Measurements from ENCODE around the gene PRR16.

Gene PRR16

DNA sequence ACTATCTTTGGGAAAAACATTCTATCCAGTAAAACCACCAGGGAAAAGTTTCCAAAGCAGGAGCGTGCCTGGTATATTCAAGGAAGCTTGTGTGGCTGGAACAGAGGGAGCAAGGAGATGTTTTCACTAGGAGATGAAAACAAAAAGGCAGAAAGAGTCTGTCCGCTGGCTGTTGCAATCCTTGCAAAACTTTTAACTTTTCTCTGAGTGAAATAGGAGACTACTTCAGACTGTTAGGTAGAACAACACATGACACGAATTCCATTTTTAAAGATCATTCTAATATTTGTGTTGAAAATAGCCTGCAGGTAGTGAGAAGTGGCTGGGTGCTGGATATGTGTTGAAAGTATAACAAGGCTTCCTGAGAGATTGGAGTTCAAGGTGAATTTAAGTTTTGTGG lies 69.5 kb downstream of the PRR16 start:
- Mint-ChIP-seq H3K27me3 (no peaks in the 10 kb centered on the region), H3K36me3 (ENCODE audit: insufficient read depth) (no peaks in the 10 kb centered on the region), H3K4me3 (no peak overlapping the region), H3K4me1 (no peaks in the 10 kb centered on the region), H3K9me3 (no peaks in the 10 kb centered on the region), H3K27ac (ENCODE audit: low read depth) (no peak overlapping the region)
- ATAC-seq (replicated peaks; ENCODE audit: extremely low read depth, poor library complexity, severe bottlenecking), result no peak
- DNase-seq (ENCODE audit: low spot score in 2 of 2), result no peak

DNA sequence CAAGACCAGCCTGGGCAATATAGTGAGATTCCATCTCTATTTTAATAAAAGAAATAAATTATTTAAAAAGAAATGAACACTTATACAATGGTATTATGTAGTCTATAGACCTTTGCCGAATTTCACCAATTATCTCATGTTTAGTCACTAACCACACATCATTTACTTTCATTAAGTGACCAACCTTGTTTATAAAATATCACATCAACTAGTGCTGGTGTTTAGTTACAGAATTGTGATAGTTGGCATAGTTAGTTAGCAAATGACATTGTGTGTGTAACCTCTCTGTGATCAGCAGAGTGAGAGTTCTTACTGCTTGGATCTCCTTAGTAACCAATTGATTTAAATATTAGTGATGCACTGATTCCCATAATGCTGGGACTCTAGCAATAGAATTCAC lies 71.8 kb downstream of the PRR16 start:
- H3K27ac Mint-ChIP-seq (ENCODE audit: low read depth), result no peak overlapping the region
- no peak for ATAC-seq (replicated peaks; ENCODE audit: extremely low read depth, poor library complexity, severe bottlenecking)
- no peaks in the 10 kb centered on the region for H3K27me3 Mint-ChIP-seq
- no peaks in the 10 kb centered on the region for H3K4me1 Mint-ChIP-seq
- H3K9me3 Mint-ChIP-seq, result peaks cover 6% of the 10 kb centered on the region
- H3K4me3 Mint-ChIP-seq, result no peak overlapping the region
- H3K36me3 Mint-ChIP-seq (ENCODE audit: insufficient read depth), result no peaks in the 10 kb centered on the region
- no peak for DNase-seq (ENCODE audit: low spot score in 2 of 2)

DNA sequence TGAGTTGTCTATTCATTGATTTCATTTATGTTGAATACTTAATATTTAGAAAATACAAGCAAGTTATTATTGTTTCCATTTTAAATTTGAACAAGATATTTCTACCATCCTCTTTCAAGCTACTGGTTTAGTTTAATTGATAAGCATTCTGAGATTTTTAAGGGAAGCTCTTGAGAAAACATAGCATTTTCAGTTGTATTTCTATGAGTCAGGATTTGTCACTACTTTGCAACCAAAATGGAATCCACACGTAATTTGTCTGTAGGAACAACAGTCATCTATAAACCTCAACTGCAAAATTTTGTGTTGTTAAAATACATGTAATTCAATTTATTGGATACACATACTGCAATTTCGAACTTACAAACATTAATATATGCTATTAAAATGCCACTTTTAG lies 74.0 kb downstream of the PRR16 start:
- DNase-seq (ENCODE audit: low spot score in 2 of 2), result no peak
- Mint-ChIP-seq H3K36me3 (ENCODE audit: insufficient read depth) (no peaks in the 10 kb centered on the region), H3K4me1 (no peaks in the 10 kb centered on the region), H3K9me3 (peaks cover 6% of the 10 kb centered on the region), H3K4me3 (no peak overlapping the region), H3K27ac (ENCODE audit: low read depth) (no peak overlapping the region), H3K27me3 (no peaks in the 10 kb centered on the region)
- ATAC-seq (replicated peaks; ENCODE audit: extremely low read depth, poor library complexity, severe bottlenecking), result no peak

DNA sequence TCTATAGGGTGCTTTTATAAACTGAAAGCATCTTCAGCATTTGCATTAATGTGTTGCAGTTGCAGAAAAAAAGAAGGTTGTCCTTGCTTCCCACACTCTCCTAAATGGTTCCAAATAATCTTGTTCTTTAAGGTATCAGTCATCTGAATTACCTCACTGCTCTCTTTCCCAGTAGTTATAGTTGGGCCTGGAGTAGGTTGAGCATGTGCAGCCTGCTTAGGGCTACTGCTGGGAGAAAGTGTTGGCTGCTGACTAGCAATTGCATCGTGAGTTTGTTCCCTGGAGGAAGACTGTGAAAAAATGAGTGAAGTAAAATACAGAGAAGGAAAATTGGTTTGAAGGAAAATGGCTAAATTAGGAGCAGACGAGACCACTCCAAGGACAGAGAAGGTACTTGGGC lies 74.5 kb downstream of the PRR16 start:
- H3K4me3 Mint-ChIP-seq, result no peak overlapping the region
- DNase-seq (ENCODE audit: low spot score in 2 of 2), result no peak
- no peaks in the 10 kb centered on the region for H3K4me1 Mint-ChIP-seq
- no peak for ATAC-seq (replicated peaks; ENCODE audit: extremely low read depth, poor library complexity, severe bottlenecking)
- H3K27me3 Mint-ChIP-seq, result no peaks in the 10 kb centered on the region
- H3K9me3 Mint-ChIP-seq, result peaks cover 6% of the 10 kb centered on the region
- no peaks in the 10 kb centered on the region for H3K36me3 Mint-ChIP-seq (ENCODE audit: insufficient read depth)
- H3K27ac Mint-ChIP-seq (ENCODE audit: low read depth), result no peak overlapping the region

DNA sequence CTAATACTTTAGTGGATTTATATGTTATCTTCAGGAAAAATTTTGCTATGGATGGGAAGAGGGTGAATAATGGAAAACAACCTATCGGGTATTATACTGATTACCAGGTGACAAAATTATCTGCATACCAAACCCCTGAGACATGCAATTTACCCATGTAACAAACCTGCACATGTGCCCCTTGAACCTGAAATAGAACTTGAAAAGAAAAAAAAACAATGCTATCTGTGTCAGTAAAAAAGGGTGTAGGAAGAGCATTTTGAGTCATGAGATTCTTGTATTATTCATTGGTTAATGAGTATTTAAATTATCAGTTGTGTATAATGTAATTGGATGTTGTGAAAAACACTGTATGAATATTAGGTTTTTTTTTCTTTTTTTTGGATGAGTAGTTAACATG lies 75.4 kb downstream of the PRR16 start:
- no peaks in the 10 kb centered on the region for H3K36me3 Mint-ChIP-seq (ENCODE audit: insufficient read depth)
- peaks cover 6% of the 10 kb centered on the region for H3K9me3 Mint-ChIP-seq
- DNase-seq (ENCODE audit: low spot score in 2 of 2) (no peak), ATAC-seq (replicated peaks; ENCODE audit: extremely low read depth, poor library complexity, severe bottlenecking) (no peak)
- H3K4me1 Mint-ChIP-seq, result no peaks in the 10 kb centered on the region
- no peak overlapping the region for H3K4me3 Mint-ChIP-seq
- H3K27me3 Mint-ChIP-seq, result no peaks in the 10 kb centered on the region
- H3K27ac Mint-ChIP-seq (ENCODE audit: low read depth), result no peak overlapping the region

DNA sequence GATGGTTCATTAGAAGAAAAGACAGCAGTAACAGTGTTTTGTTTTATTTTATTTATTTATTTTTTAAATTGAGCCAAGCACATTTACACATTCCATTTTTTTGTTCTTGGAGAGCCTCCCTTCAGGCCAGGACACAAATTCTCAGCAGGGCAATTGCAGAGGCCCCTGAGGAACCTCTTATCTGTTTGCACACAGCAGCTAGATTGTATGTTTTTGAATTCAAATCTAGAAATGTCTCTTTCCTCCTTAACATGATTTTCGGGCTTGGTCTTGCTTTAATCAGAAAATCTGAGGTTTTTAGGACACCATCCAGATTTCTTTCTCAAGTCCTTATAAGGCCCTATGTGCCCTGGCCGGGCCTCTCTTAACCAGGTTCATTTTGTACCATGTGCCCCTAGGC lies 76.0 kb downstream of the PRR16 start:
- no peaks in the 10 kb centered on the region for H3K4me1 Mint-ChIP-seq
- peaks cover 6% of the 10 kb centered on the region for H3K9me3 Mint-ChIP-seq
- no peak overlapping the region for H3K4me3 Mint-ChIP-seq
- no peaks in the 10 kb centered on the region for H3K36me3 Mint-ChIP-seq (ENCODE audit: insufficient read depth)
- H3K27ac Mint-ChIP-seq (ENCODE audit: low read depth), result no peak overlapping the region
- ATAC-seq (replicated peaks; ENCODE audit: extremely low read depth, poor library complexity, severe bottlenecking), result no peak
- DNase-seq (ENCODE audit: low spot score in 2 of 2), result no peak
- H3K27me3 Mint-ChIP-seq, result no peaks in the 10 kb centered on the region

DNA sequence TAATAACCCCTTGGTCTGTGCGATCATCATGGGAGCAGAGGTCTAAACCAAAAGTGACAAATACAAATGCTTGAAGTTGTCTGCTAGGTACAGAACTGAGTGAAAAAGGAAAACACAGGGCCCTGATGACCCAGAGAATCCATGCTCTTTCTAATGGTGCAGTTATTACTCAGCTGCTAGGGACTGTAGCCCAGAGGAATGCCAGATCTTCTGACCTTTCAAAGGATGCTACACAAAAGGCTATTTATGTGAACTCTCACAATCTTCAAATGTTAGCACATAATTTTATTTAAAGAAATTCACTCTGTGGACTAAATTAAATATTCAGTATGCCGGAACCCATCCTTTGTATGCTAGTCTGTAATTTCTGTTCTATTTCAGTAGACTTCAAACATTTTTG lies 79.9 kb downstream of the PRR16 start:
- Mint-ChIP-seq H3K4me1 (no peaks in the 10 kb centered on the region), H3K27ac (ENCODE audit: low read depth) (no peak overlapping the region), H3K4me3 (no peak overlapping the region), H3K9me3 (peaks cover 6% of the 10 kb centered on the region), H3K27me3 (no peaks in the 10 kb centered on the region), H3K36me3 (ENCODE audit: insufficient read depth) (no peaks in the 10 kb centered on the region)
- DNase-seq (ENCODE audit: low spot score in 2 of 2) (no peak), ATAC-seq (replicated peaks; ENCODE audit: extremely low read depth, poor library complexity, severe bottlenecking) (no peak)

DNA sequence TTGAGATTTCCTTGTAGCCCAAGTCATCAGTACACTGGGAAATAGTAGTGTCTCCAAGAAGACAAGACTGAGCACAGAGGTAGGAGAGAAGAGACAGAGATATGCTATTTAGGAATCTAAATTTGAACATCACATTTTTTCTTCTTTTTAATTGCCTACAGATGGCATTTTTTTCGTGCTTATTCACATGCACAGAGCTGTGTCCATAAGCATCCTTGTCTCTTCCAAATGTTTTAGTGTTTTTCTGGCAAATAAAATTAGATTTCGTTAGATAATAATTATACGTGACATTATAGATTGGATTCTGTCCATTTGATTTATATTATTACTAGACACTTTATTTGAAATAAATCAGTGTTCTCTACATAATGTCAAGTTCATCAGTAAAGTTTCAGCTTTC lies 80.9 kb downstream of the PRR16 start:
- Mint-ChIP-seq H3K4me1 (no peaks in the 10 kb centered on the region), H3K27me3 (no peaks in the 10 kb centered on the region), H3K27ac (ENCODE audit: low read depth) (no peak overlapping the region), H3K9me3 (peaks cover 6% of the 10 kb centered on the region), H3K4me3 (no peak overlapping the region), H3K36me3 (ENCODE audit: insufficient read depth) (no peaks in the 10 kb centered on the region)
- DNase-seq (ENCODE audit: low spot score in 2 of 2) (no peak), ATAC-seq (replicated peaks; ENCODE audit: extremely low read depth, poor library complexity, severe bottlenecking) (no peak)

DNA sequence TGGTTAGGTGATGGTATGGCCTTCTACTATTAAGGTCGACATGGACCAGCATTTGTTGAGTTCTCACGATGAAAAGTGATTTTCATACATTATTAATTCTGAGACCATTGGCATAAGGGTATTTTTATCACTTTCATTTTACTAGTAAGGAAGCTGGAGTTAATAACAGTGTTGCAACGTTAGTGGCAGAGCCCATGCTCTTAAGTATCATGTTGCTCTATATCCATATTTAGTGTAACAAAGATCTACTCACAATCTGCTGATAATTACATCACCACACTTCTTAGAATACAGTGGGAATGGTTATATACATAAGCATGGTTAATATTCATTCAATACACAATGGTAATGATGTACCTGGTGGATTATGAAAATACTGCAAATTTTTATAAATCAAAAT lies 81.9 kb downstream of the PRR16 start:
- ATAC-seq (replicated peaks; ENCODE audit: extremely low read depth, poor library complexity, severe bottlenecking) (no peak), DNase-seq (ENCODE audit: low spot score in 2 of 2) (no peak)
- Mint-ChIP-seq H3K4me1 (no peaks in the 10 kb centered on the region), H3K27ac (ENCODE audit: low read depth) (no peak overlapping the region), H3K9me3 (no peaks in the 10 kb centered on the region), H3K36me3 (ENCODE audit: insufficient read depth) (no peaks in the 10 kb centered on the region), H3K4me3 (no peak overlapping the region), H3K27me3 (no peaks in the 10 kb centered on the region)

DNA sequence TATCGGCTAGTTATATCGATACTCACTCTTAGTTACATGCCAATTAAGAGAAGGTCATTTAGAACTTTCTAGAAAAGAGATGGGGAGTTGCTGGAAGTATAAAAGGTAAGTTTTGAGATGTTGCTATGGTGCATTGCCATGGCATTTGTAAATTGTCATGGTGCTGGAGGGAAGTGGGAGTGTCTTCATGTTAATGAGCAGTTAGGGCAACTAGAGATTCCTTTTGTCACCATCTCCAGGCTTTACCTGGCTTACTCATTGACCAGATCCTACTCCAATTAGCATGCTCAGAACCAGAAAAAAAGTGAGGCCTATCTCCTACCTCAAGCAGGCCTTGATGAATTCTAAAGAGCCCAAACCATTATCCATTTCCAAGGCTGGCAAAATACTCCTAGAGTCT lies 82.8 kb downstream of the PRR16 start:
- ATAC-seq (replicated peaks; ENCODE audit: extremely low read depth, poor library complexity, severe bottlenecking), result no peak

DNA sequence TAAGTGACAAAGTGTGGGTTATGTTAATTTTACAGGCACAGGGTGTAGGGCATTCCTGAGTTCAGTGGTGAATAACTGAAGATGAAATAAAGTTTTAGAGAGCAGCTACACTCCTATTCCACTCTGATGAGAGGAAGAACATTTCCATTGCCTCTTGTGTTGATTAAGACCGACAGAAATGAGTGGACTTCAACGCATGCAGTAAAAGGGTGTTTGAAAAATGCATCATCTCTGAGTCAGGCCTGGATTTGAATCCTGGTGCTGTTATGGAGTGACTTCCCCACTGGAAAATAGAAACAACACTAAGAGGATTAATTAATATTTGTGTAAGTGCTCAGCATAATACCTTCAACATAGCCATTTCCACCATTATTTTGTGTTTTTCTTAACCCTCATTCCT lies 86.3 kb downstream of the PRR16 start:
- H3K27ac Mint-ChIP-seq (ENCODE audit: low read depth), result no peak overlapping the region
- ATAC-seq (replicated peaks; ENCODE audit: extremely low read depth, poor library complexity, severe bottlenecking) (no peak), DNase-seq (ENCODE audit: low spot score in 2 of 2) (no peak)
- H3K4me3 Mint-ChIP-seq, result no peak overlapping the region
- no peaks in the 10 kb centered on the region for H3K36me3 Mint-ChIP-seq (ENCODE audit: insufficient read depth)
- no peaks in the 10 kb centered on the region for H3K4me1 Mint-ChIP-seq
- no peaks in the 10 kb centered on the region for H3K9me3 Mint-ChIP-seq
- no peaks in the 10 kb centered on the region for H3K27me3 Mint-ChIP-seq

More for the DNA sequence above, 82.8 kb downstream of the PRR16 start:
- no peak for DNase-seq (ENCODE audit: low spot score in 2 of 2)
- Mint-ChIP-seq H3K9me3 (no peaks in the 10 kb centered on the region), H3K27me3 (no peaks in the 10 kb centered on the region), H3K4me3 (no peak overlapping the region), H3K4me1 (no peaks in the 10 kb centered on the region), H3K27ac (ENCODE audit: low read depth) (no peak overlapping the region), H3K36me3 (ENCODE audit: insufficient read depth) (no peaks in the 10 kb centered on the region)

DNA sequence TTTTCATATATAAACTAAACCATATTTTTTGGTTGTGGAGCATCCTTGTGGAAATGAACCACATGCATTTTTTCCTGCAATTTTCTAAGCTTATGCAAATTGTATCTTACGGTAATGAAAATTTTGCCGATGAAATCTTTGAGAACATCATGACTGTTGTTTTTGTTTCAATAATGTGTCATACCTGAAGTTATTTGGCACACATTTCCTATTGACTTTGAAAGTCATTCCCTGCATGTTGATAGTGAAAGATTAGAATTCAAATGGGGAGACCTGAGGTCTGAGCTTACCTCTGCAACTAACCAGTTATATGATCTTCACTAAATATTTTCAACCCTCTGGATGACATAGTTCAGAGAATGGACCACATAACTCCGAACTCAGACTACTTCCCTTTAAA lies 88.5 kb downstream of the PRR16 start:
- H3K36me3 Mint-ChIP-seq (ENCODE audit: insufficient read depth), result no peaks in the 10 kb centered on the region
- no peak for DNase-seq (ENCODE audit: low spot score in 2 of 2)

DNA sequence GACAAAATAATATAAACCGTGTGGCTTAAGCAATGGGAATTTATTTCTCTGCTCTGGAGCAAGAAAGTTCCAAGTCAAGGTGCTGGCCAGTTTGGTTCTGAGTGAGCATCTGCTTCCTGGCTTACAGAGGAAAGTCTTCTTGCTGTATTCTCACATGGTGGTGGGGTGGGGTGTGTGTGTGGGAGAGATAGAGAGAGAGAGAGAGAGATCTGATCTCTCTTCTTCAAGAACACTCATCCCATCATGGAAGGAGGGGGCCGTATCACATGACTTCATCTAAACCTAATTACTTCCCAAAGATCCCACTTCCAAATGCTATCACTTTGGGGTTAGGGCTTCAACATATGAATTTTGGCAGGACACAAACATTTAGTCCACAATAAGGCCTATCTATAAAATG lies 91.2 kb downstream of the PRR16 start:
- Mint-ChIP-seq H3K27ac (ENCODE audit: low read depth) (no peak overlapping the region), H3K27me3 (no peaks in the 10 kb centered on the region), H3K36me3 (ENCODE audit: insufficient read depth) (no peaks in the 10 kb centered on the region), H3K4me3 (no peak overlapping the region), H3K9me3 (no peaks in the 10 kb centered on the region), H3K4me1 (no peaks in the 10 kb centered on the region)
- DNase-seq (ENCODE audit: low spot score in 2 of 2), result no peak
- ATAC-seq (replicated peaks; ENCODE audit: extremely low read depth, poor library complexity, severe bottlenecking), result no peak

More for the DNA sequence above, 88.5 kb downstream of the PRR16 start:
- Mint-ChIP-seq H3K27ac (ENCODE audit: low read depth) (no peak overlapping the region), H3K9me3 (no peaks in the 10 kb centered on the region), H3K27me3 (no peaks in the 10 kb centered on the region), H3K4me1 (no peaks in the 10 kb centered on the region), H3K4me3 (no peak overlapping the region)
- ATAC-seq (replicated peaks; ENCODE audit: extremely low read depth, poor library complexity, severe bottlenecking), result no peak

DNA sequence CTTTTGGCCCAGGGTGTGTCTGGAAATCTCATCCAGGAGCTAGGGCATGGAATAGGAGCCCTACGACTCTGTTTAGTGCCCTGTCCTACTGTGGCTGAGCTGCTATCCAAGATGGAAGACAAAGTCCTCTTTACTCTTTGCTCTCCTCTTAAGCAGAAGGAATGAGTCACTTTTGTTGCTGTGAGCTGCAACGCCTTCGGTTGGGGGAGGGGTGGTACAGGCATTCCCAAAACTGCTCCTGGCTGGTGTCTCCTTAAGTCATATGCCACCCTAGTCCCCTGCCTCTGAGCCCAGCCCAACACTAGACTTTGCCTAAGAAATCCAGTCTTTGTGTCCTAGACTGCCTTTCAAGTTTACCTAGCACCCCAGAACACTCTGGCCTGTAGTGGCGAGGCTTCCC lies 99.9 kb downstream of the PRR16 start:
- ATAC-seq (replicated peaks; ENCODE audit: extremely low read depth, poor library complexity, severe bottlenecking), result no peak
- Mint-ChIP-seq H3K36me3 (ENCODE audit: insufficient read depth) (no peaks in the 10 kb centered on the region), H3K4me3 (no peak overlapping the region)

More for the DNA sequence above, 99.9 kb downstream of the PRR16 start:
- Mint-ChIP-seq H3K4me1 (no peaks in the 10 kb centered on the region), H3K27ac (ENCODE audit: low read depth) (no peak overlapping the region), H3K9me3 (peaks cover 32% of the 10 kb centered on the region), H3K27me3 (no peaks in the 10 kb centered on the region)
- no peak for DNase-seq (ENCODE audit: low spot score in 2 of 2)

Measured in central memory CD8-positive, alpha-beta T cell (primary cell).